MM.1S (cell line): ENCODE data around the gene EMILIN1.

Experiments used
- DNase-seq: peaks from one replicate; pipeline ENCODE4 v3.0.0-alpha.2; 2015
- H2AFZ ChIP-seq: fragments of 300-600 bp; sonication (generic); 2 replicates; pipeline ENCODE4 v1.6.0; 2016; ENCODE audit warnings: antibody characterized with exemption, low read length
- H3F3A ChIP-seq: fragments of 300-600 bp; sonication (generic); 2 replicates; pipeline ENCODE4 v1.6.1; 2016; ENCODE audit warnings: mild to moderate bottlenecking, antibody characterized with exemption, low read length, moderate library complexity, mixed read lengths; ENCODE audit not compliant: insufficient read depth
- H3K27ac ChIP-seq: fragments of 300-600 bp; sonication (generic); 2 replicates; pipeline ENCODE4 v1.5.1; 2016; ENCODE audit warnings: mild to moderate bottlenecking, low read length
- H3K27me3 ChIP-seq: fragments of 300-600 bp; sonication (generic); replicated peaks from 2 replicates; pipeline ENCODE4 v1.6.0; 2016; ENCODE audit warnings: low read length; ENCODE audit not compliant: insufficient read depth
- H3K36me3 ChIP-seq: fragments of 300-600 bp; sonication (generic); replicated peaks from 2 replicates; pipeline ENCODE4 v1.6.1; 2016; ENCODE audit warnings: mild to moderate bottlenecking, low read length, mixed read lengths; ENCODE audit not compliant: insufficient read depth
- H3K4me1 ChIP-seq: fragments of 300-600 bp; sonication (generic); 2 replicates; pipeline ENCODE4 v1.6.1; 2016; ENCODE audit warnings: low read length, mixed read lengths
- H3K4me2 ChIP-seq: fragments of 300-600 bp; sonication (generic); 2 replicates; pipeline ENCODE4 v1.6.0; 2016; ENCODE audit warnings: low read depth, low read length
- H3K4me3 ChIP-seq: fragments of 300-600 bp; sonication (generic); 2 replicates; pipeline ENCODE4 v1.5.1; 2016; ENCODE audit warnings: low read length, mixed read lengths
- H3K79me2 ChIP-seq: fragments of 300-600 bp; sonication (generic); 2 replicates; pipeline ENCODE4 v1.6.1; 2016; ENCODE audit warnings: mixed run types, low read length, mixed read lengths
- H3K9ac ChIP-seq: fragments of 300-600 bp; sonication (generic); 2 replicates; pipeline ENCODE4 v1.6.1; 2016; ENCODE audit warnings: low read length, mixed read lengths
- H3K9me2 ChIP-seq: fragments of 300-600 bp; sonication (generic); replicated peaks from 2 replicates; pipeline ENCODE4 v1.6.1; 2016; ENCODE audit warnings: mild to moderate bottlenecking, low read length, mixed read lengths; ENCODE audit not compliant: insufficient read depth
- H3K9me3 ChIP-seq: fragments of 300-600 bp; sonication (generic); replicated peaks from 2 replicates; pipeline ENCODE4 v1.6.1; 2016; ENCODE audit warnings: mild to moderate bottlenecking, low read length, mixed read lengths; ENCODE audit not compliant: insufficient read depth
- H4K20me1 ChIP-seq: fragments of 300-600 bp; sonication (generic); 2 replicates; pipeline ENCODE4 v1.6.1; 2016; ENCODE audit warnings: mild to moderate bottlenecking, low read length, moderate library complexity, mixed read lengths; ENCODE audit not compliant: insufficient read depth
- CTCF ChIP-seq: fragments of 300-600 bp; sonication (generic); IDR thresholded peaks from 2 replicates; pipeline ENCODE4 v1.5.1; 2016; ENCODE audit warnings: antibody characterized with exemption, low read length, mixed read lengths
- EZH2 ChIP-seq: fragments of 300-600 bp; sonication (generic); optimal IDR thresholded peaks from 2 replicates; pipeline ENCODE3; 2017; ENCODE audit warnings: low read depth, mild to moderate bottlenecking, antibody characterized with exemption, low read length, mixed read lengths
- EZH2phosphoT487 ChIP-seq: fragments of 300-600 bp; sonication (generic); IDR thresholded peaks from 2 replicates; pipeline ENCODE4 v1.6.1; 2018; ENCODE audit warnings: antibody characterized with exemption, low read length

The EMILIN1 gene

GRCh38 chr2:27053321-27053720, 25.1 kb upstream of the EMILIN1 start:
- Histone ChIP-seq H3K4me1 (peaks cover 12% of the 10 kb centered on the region; the same call in 1 of the 2 replicates), H3K27ac (no peak overlapping the region), H3K9ac (no peak overlapping the region), H3K9me3 (no peaks in the 10 kb centered on the region), H3F3A (peaks cover 21% of the 10 kb centered on the region), H3K27me3 (no peaks in the 10 kb centered on the region), H3K79me2 (no peaks in the 10 kb centered on the region), H3K36me3 (no peaks in the 10 kb centered on the region), H2AFZ (no peak overlapping the region), H3K4me3 (no peak overlapping the region), H4K20me1 (no peaks in the 10 kb centered on the region), H3K4me2 (no peak overlapping the region), H3K9me2 (no peaks in the 10 kb centered on the region)
- TF ChIP-seq EZH2, result no peak
- no peak for TF ChIP-seq CTCF
- no peak for TF ChIP-seq EZH2phosphoT487
- no peak for DNase-seq

- TF ChIP-seq CTCF (no peak), EZH2phosphoT487 (no peak), EZH2 (no peak)
- Histone ChIP-seq H4K20me1 (no peaks in the 10 kb centered on the region), H3K27ac (no peak overlapping the region), H3F3A (peaks cover 21% of the 10 kb centered on the region), H3K36me3 (no peaks in the 10 kb centered on the region), H3K27me3 (no peaks in the 10 kb centered on the region), H3K9me3 (no peaks in the 10 kb centered on the region), H3K4me2 (no peak overlapping the region), H2AFZ (no peak overlapping the region), H3K4me1 (peaks cover 12% of the 10 kb centered on the region; the same call in 1 of the 2 replicates), H3K9ac (no peak overlapping the region), H3K9me2 (no peaks in the 10 kb centered on the region), H3K79me2 (no peaks in the 10 kb centered on the region), H3K4me3 (no peak overlapping the region)
- no peak for DNase-seq
Measured at GRCh38 chr2:27053776-27054175, 24.6 kb upstream of the EMILIN1 start.

- Histone ChIP-seq H4K20me1 (no peaks in the 10 kb centered on the region), H3K9ac (no peak overlapping the region), H3F3A (peaks cover 16% of the 10 kb centered on the region), H3K36me3 (no peaks in the 10 kb centered on the region), H3K4me1 (0 out of 2 replicates have a peak, but pooled peaks cover 7% of the 10 kb centered on the region), H3K27ac (no peak overlapping the region), H3K4me2 (no peak overlapping the region), H3K9me3 (no peaks in the 10 kb centered on the region), H3K79me2 (no peaks in the 10 kb centered on the region), H3K27me3 (no peaks in the 10 kb centered on the region), H3K9me2 (no peaks in the 10 kb centered on the region), H2AFZ (no peak overlapping the region), H3K4me3 (no peak overlapping the region)
- no peak for DNase-seq
- TF ChIP-seq EZH2 (no peak), EZH2phosphoT487 (no peak), CTCF (no peak)
Measured at GRCh38 chr2:27054721-27055120, 23.7 kb upstream of the EMILIN1 start.
